HG03571 (cell line): ENCODE data around the gene ZIC4.
A peak's percentile ranks its signal among the peaks of the same experiment; 100 is the strongest.

ENCODE experiments used
- ATAC-seq: cut with Tn5 transposase; IDR thresholded peaks from one replicate; pipeline ENCODE4 v1.9.1; 2021; ENCODE audit not compliant: unreplicated experiment

Gene ZIC4

GRCh38 chr3:147371771-147372340, 34.5 kb downstream of the ZIC4 start:
- no peak for ATAC-seq

- ATAC-seq = no peak
Observed at GRCh38 chr3:147371140-147371539, 35.2 kb downstream of the ZIC4 start.

- ATAC-seq = no peak
Observed at GRCh38 chr3:147370349-147370748, 36.0 kb downstream of the ZIC4 start.

GRCh38 chr3:147369661-147370123, 36.7 kb downstream of the ZIC4 start:
- no peak for ATAC-seq

- ATAC-seq = no peak
Observed at GRCh38 chr3:147369231-147369630, 37.1 kb downstream of the ZIC4 start.

- no peak for ATAC-seq
Observed at GRCh38 chr3:147368561-147369221, 37.7 kb downstream of the ZIC4 start.

- no peak for ATAC-seq
Observed at GRCh38 chr3:147368151-147368550, 38.2 kb downstream of the ZIC4 start.

- ATAC-seq = no peak
Observed at GRCh38 chr3:147367676-147368075, 38.7 kb downstream of the ZIC4 start.

- ATAC-seq = no peak
Observed at GRCh38 chr3:147365196-147366115, 40.9 kb downstream of the ZIC4 start.

- ATAC-seq = no peak
Observed at GRCh38 chr3:147364771-147365170, 41.6 kb downstream of the ZIC4 start.

- ATAC-seq = peak; percentile 58
Observed at GRCh38 chr3:147361454-147362420, 44.6 kb downstream of the ZIC4 start.

GRCh38 chr3:147360646-147361453, 45.5 kb downstream of the ZIC4 start:
- no peak for ATAC-seq

- ATAC-seq = no peak
Observed at GRCh38 chr3:147360051-147360439, 46.3 kb downstream of the ZIC4 start.

- no peak for ATAC-seq
Observed at GRCh38 chr3:147359177-147360050, 46.9 kb downstream of the ZIC4 start.

GRCh38 chr3:147358144-147358992, 48.0 kb downstream of the ZIC4 start:
- no peak for ATAC-seq

- no peak for ATAC-seq
Observed at GRCh38 chr3:147356909-147357900, 49.1 kb downstream of the ZIC4 start.
